Stimulated activated CD4-positive, alpha-beta T cell treated with anti-CD3 and anti-CD28 coated beads, Interleukin-1b, Interleukin-23, amount 100 ng/mL, for 24 hours (primary cell): ENCODE results near the gene YJU2.
A peak's percentile ranks its signal among the peaks of the same experiment; 100 is the strongest.
"Not testable (repeated sequence)": the region's sequence is repeated elsewhere in the genome, so short reads cannot be mapped to it uniquely, and the experiment has no call there.

Experiments used
- DNase-seq, 4 experiments: peaks; one replicate each; pipeline ENCODE4 v3.0.0-alpha.2; 2020; ENCODE audit warnings: low read depth in 4 of 4, low spot score in 1 of 4

Gene YJU2

GRCh38 chr19:4228765-4229178, 18.1 kb upstream of the YJU2 start:
- no peak for DNase-seq

GRCh38 chr19:4229179-4229931, 17.5 kb upstream of the YJU2 start, which contains the start of gene EBI3:
Gene EBI3 (plus strand): TSS chr19:4229523. CDS start chr19:4229551, 28 bp downstream.
- DNase-seq, result peak in 3 of 4 experiments; percentile 19 to 67 (median 25)

- not testable (repeated sequence) for DNase-seq
Observed at GRCh38 chr19:4230237-4230636, 16.6 kb upstream of the YJU2 start.

GRCh38 chr19:4231521-4231920, 15.4 kb upstream of the YJU2 start:
- not testable (repeated sequence) for DNase-seq

GRCh38 chr19:4232139-4232538, 14.7 kb upstream of the YJU2 start:
- not testable (repeated sequence) for DNase-seq

GRCh38 chr19:4232614-4233281, 14.1 kb upstream of the YJU2 start:
- no peak for DNase-seq

GRCh38 chr19:4233282-4233853, 13.5 kb upstream of the YJU2 start:
- DNase-seq, result peak; percentile 48 to 70 (median 56)

GRCh38 chr19:4234142-4234861, 12.6 kb upstream of the YJU2 start:
- no peak for DNase-seq

GRCh38 chr19:4234862-4235201, 12.0 kb upstream of the YJU2 start:
- no peak for DNase-seq

GRCh38 chr19:4237510-4237909, 9.4 kb upstream of the YJU2 start:
- not testable (repeated sequence) for DNase-seq

- no peak for DNase-seq
Observed at GRCh38 chr19:4238831-4239230, 8.0 kb upstream of the YJU2 start.

GRCh38 chr19:4241824-4242430, 5.0 kb upstream of the YJU2 start:
- no peak for DNase-seq

- not testable (repeated sequence) for DNase-seq
Observed at GRCh38 chr19:4245938-4246337, 942 bp upstream of the YJU2 start.

GRCh38 chr19:4256563-4256962, 9.7 kb downstream of the YJU2 start:
- DNase-seq, result no peak

GRCh38 chr19:4257025-4257424, 10.1 kb downstream of the YJU2 start:
- DNase-seq, result no peak

GRCh38 chr19:4258181-4258580, 11.3 kb downstream of the YJU2 start:
- no peak for DNase-seq

- DNase-seq, result no peak
Observed at GRCh38 chr19:4260613-4261191, 13.8 kb downstream of the YJU2 start.

- DNase-seq, result no peak
Observed at GRCh38 chr19:4264812-4265211, 17.9 kb downstream of the YJU2 start.

GRCh38 chr19:4266253-4267000, 19.5 kb downstream of the YJU2 start:
- no peak for DNase-seq
